ENCODE results near the gene TACR2.
A peak's percentile ranks its signal among the peaks of the same experiment; 100 is the strongest.

The TACR2 gene

GRCh38 chr10:69403066-69403465 lies 13.7 kb downstream of the TACR2 start:
- no peak for DNase-seq (ENCODE audit: low read depth, low spot score)

- DNase-seq (ENCODE audit: low read depth, low spot score) = no peak
These were observed 14.3 kb downstream of the TACR2 start for GRCh38 chr10:69402386-69402785.

GRCh38 chr10:69401416-69401815 lies 15.3 kb downstream of the TACR2 start:
- no peak for DNase-seq (ENCODE audit: low read depth, low spot score)

GRCh38 chr10:69400936-69401335 lies 15.8 kb downstream of the TACR2 start:
- DNase-seq (ENCODE audit: low read depth, low spot score) = no peak

- DNase-seq (ENCODE audit: low read depth, low spot score) = no peak
These were observed 18.3 kb downstream of the TACR2 start for GRCh38 chr10:69398466-69398865.

- DNase-seq (ENCODE audit: low read depth, low spot score) = no peak
These were observed 18.7 kb downstream of the TACR2 start for GRCh38 chr10:69397972-69398371.

- no peak for DNase-seq (ENCODE audit: low read depth, low spot score)
These were observed 22.7 kb downstream of the TACR2 start for GRCh38 chr10:69394020-69394419.

- DNase-seq (ENCODE audit: low read depth, low spot score) = peak; percentile 69
These were observed 24.2 kb downstream of the TACR2 start for GRCh38 chr10:69392481-69393000.

- no peak for DNase-seq (ENCODE audit: low read depth, low spot score)
These were observed 25.6 kb downstream of the TACR2 start for GRCh38 chr10:69391158-69391557.

GRCh38 chr10:69389827-69390490 lies 26.8 kb downstream of the TACR2 start:
- no peak for DNase-seq (ENCODE audit: low read depth, low spot score)

GRCh38 chr10:69388488-69388887 lies 28.2 kb downstream of the TACR2 start:
- no peak for DNase-seq (ENCODE audit: low read depth, low spot score)

- DNase-seq (ENCODE audit: low read depth, low spot score) = no peak
These were observed 29.2 kb downstream of the TACR2 start for GRCh38 chr10:69387500-69387899.

- no peak for DNase-seq (ENCODE audit: low read depth, low spot score)
These were observed 31.0 kb downstream of the TACR2 start for GRCh38 chr10:69385454-69386350.

- no peak for DNase-seq (ENCODE audit: low read depth, low spot score)
These were observed 32.4 kb downstream of the TACR2 start for GRCh38 chr10:69384320-69384719.

- DNase-seq (ENCODE audit: low read depth, low spot score) = no peak
These were observed 33.2 kb downstream of the TACR2 start for GRCh38 chr10:69383558-69383957.

- DNase-seq (ENCODE audit: low read depth, low spot score) = no peak
These were observed 34.2 kb downstream of the TACR2 start for GRCh38 chr10:69382382-69383117.

GRCh38 chr10:69379800-69380199 lies 36.9 kb downstream of the TACR2 start:
- no peak for DNase-seq (ENCODE audit: low read depth, low spot score)

- DNase-seq (ENCODE audit: low read depth, low spot score) = no peak
These were observed 38.8 kb downstream of the TACR2 start for GRCh38 chr10:69377933-69378332.

GRCh38 chr10:69377191-69377590 lies 39.5 kb downstream of the TACR2 start:
- DNase-seq (ENCODE audit: low read depth, low spot score) = no peak

GRCh38 chr10:69376662-69377061 lies 40.1 kb downstream of the TACR2 start:
- no peak for DNase-seq (ENCODE audit: low read depth, low spot score)

GRCh38 chr10:69375307-69376151 lies 41.2 kb downstream of the TACR2 start:
- DNase-seq (ENCODE audit: low read depth, low spot score) = no peak

Measured in activated CD4-positive, CD25-positive, alpha-beta regulatory T cell treated with anti-CD3 and anti-CD28 coated beads, Interleukin-2, amount 50 U/mL, for 16 hours (primary cell).